HG02642 (cell line): ENCODE results near the gene PARP1.
"Not testable (repeated sequence)": the region's sequence is repeated elsewhere in the genome, so short reads cannot be mapped to it uniquely, and the experiment has no call there.

Experiments
- ATAC-seq: cut with Tn5 transposase; IDR thresholded peaks from one replicate; pipeline ENCODE4 v1.9.1; 2021; ENCODE audit warnings: mild to moderate bottlenecking; ENCODE audit not compliant: unreplicated experiment, poor library complexity

PARP1 gene

DNA sequence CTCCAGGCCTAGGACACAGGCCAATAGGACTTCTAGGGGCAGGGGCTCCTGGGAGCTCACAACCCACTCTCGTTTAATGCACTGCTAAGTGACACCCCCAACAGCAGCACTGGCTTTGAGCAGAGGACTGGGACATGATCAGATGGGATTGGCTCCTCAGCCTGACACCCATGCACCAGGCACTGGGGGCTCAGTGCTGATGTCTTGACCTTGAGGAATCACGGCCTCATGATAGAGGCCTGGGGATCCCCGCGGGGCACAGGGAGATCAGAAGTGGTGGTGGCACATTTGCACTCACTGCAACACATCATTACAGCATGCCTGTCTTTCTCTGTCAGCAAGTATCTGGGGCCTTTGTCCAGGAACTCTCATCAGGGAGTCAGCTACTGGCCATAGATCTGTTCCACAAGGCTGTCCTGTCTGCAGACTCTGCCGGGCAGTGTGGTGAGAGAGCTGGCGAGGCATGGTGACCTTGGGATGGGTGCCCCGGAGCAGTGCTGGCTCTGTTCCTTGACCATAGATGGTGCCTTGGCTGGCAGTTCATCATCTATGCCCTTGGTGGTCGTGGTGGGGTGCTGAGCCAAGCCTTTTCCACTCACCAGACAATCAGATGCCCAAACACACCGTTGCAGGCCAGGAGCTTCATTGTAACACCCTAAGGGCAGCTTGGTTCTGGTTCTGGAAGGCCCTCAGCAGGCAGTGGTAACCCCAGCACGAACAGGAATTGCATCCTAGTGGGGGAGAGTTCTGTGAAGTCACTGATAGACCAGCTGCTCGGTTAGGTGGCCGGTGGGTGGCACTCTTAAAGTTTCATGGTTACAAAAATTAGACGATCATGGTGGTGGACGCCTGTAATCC, 22.2 kb upstream of the PARP1 start:
- no peak for ATAC-seq

- no peak for ATAC-seq
Measured at GRCh38 chr1:226428791-226429461, 21.0 kb upstream of the PARP1 start.

GRCh38 chr1:226428348-226428747, 20.5 kb upstream of the PARP1 start:
- no peak for ATAC-seq

GRCh38 chr1:226427131-226427530, 19.2 kb upstream of the PARP1 start:
- ATAC-seq = no peak

DNA sequence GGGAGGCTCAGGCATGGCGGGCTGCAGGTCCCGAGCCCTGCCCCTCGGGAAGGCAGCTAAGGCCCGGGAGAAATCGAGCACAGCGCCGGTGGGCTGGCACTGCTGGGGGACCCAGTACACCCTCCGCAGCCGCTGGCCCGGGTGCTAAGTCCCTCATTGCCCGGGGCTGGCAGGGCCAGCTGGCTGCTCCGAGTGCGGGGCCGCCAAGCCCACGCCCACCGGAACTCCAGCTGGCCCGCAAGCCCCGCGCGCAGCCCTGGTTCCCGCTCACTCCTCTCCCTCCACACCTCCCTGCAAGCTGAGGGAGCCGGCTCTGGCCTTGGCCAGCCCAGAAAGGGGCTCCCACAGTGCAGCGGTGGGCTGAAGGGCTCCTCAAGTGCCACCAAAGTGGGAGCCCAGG, 18.5 kb upstream of the PARP1 start:
- ATAC-seq = not testable (repeated sequence)

- no peak for ATAC-seq
Measured at GRCh38 chr1:226425431-226426031, 17.6 kb upstream of the PARP1 start.

- no peak for ATAC-seq
Measured at GRCh38 chr1:226425004-226425378, 17.1 kb upstream of the PARP1 start.

DNA sequence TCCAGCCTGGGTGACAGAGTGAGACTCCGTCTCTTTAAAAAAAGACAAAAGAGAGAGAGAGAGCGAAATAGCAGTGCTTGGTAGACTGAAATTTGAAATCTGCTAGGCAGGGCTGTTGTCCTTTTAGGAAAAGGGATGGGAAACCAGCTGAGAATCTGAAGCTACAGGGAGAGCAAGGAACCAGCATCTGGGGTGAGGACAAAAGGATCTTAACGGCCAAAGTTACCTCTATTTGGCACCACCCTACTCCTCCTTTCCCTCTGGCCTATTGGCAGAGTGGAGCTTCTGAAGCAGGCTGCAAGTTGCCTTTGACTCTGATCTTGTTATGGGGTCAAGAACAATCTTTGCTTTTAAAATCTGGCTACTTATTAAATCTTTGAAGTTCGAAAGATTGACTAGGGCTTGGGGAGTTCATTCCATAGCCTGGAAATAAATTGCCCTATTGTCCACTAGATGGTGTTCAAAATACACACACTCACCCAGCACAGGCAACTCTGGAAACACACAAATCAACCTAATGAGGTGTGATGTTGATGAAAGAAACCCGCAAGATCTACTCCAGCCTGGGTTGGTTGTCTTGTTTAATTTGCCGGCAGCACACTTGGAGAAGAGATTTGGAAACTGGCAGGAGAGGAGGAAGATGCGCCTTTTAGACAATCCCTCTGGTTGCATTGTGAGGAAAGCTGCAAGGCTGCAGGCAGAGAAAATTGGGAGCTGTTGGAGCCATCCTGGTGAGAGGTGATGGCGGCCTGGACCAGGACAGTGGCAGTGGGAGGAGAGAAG, 16.5 kb upstream of the PARP1 start:
- no peak for ATAC-seq

DNA sequence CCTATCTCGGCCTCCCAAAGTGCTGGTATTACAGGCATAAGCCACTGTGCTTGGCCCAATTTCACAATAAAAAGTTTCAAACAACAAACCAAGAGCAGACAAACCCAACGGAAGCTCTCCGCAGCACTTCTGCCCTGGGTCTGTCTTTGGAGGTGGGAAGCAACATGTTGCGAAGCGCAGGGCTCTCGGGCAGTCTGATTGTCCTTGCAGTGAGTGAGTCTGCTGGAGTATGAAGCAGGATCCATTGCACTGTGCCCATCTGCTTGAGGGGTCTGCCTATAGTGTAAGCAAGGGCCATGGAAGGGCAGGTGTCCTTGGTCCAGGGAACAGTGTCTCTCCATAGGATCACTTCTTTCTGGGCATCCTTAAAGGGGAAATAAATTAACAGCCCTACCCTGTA, 14.6 kb upstream of the PARP1 start:
- no peak for ATAC-seq

- ATAC-seq = no peak
Measured at GRCh38 chr1:226420897-226421296, 13.0 kb upstream of the PARP1 start.

DNA sequence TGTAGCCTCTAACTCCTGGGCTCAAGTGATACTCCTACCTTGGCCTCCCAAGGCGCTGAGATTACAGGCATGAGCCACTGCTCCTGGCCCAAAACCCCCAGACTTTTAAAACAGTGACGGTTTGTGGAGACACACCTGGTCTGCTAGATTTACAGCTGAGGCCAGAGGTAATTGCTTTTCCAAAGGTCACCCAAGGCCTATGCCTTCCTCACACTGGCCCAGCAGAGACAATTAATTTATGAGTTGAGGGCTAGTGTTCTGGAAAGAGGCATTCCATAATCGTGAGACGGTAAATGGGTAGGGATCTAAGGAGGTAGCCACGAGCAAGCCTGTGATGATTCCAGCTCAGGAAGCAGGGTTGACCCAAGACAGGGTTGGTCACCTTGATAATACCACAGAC, 12.4 kb upstream of the PARP1 start:
- no peak for ATAC-seq

DNA sequence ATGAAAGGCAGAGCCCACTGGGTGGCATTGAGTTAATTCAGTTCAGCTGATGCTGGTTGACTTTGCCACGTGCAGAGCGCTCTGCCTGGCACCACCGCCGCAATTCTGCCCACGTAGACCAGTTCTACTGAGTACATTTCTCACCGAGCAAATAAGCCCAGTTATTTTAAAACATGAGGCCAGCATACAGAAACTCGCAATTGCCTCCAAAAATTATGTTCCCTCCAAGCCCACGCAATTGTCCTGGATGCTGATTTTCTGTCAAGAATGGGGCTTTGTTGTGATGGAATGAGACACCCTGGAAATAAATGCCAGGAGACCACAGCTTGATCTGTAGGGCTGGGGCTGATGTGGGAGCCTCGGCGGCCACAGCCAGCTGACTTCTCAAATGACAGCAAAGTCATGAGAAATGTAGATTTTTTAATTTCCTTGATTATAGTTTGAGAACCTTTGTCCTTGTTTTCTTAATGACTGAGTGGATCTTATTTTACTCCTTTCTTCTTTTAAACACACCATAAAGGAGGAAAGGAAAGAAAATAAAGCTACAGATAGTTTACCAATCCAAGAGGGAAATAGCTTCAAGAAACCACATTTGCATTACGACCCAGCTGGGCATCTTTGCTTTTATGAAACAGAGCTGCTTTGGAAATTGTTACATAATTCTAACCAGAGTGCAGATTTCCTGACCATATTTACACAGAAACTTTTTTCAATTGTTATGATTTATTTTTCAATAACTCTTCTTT, 11.6 kb upstream of the PARP1 start:
- ATAC-seq = no peak

GRCh38 chr1:226417830-226418546, 10.1 kb upstream of the PARP1 start:
- ATAC-seq = no peak

DNA sequence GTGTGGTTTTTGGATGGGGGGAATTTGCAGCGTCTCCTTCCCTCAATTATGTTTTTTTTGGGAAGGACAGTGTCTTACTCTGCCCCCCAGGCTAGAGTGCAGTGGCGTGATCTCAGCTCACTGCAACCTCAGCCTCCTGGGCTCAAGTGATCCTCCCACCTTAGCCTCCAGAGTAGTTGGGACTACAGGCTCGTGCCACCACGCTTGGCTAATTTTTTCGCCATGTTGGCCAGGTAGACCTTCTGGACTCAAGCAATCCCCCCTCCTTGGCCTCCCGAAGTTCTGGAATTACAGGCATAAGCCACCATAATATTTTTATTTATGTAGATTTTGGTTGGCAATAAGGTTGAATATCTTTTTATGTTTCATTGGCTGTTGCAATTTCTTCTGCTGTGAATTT, 9.5 kb upstream of the PARP1 start:
- ATAC-seq = no peak

DNA sequence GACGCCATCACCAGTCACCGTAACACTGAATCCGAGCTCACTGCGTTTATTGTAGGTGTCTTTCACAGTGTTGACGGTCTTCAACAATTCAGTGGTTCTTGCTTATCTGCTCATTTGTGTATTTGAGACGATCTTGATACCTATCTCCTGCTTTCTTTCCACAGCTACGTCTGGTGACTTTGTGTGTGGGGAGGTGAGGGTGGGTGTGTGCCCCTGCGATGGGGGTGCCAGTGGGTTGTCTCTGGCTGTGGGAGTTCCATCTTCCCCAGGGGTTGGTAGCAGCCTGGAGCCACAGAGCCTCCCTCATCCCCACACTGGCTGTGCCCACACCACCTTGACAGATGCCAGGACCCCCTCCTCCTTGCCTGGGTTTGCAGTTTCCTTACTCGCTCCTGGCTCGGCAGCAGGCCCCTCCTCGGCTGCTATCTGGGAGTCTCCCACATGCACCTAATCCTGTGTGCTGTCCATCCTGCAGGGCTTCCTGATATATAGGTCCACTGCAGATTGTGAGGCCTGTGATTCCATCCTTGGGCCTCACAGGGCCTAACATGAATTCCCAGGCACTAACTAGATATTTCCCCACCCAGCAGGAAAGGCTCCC, 6.3 kb upstream of the PARP1 start:
- ATAC-seq = no peak

GRCh38 chr1:226411619-226412018, 3.7 kb upstream of the PARP1 start:
- ATAC-seq = no peak

DNA sequence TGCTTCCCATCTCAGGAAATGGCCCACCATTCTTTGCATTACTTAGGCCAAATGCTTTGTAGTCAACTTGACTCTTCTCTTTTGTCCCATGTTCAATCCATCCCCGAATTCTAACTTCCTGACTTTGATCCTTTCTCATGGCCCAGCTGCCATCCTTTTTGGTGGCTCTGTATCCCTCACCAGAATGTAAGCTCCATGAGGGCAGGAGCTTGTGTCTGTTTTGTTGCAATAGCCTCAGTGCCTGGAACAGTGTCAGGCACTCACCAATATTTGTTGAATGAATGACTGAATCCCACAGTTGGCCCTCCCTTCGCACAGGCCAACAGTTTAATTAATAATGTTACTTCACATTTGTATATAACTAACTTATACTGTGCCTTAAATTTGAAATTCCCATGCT, 3.1 kb upstream of the PARP1 start:
- no peak for ATAC-seq

GRCh38 chr1:226409392-226409791, 1.5 kb upstream of the PARP1 start:
- ATAC-seq = no peak
